Effector memory CD4-positive, alpha-beta T cell (primary cell): ENCODE data around the gene ZFHX3.

Experiments used
- DNase-seq, 3 donors: peaks; one replicate each; pipeline ENCODE4 v3.0.0-alpha.2; 2020
- H3K27ac ChIP-seq: 2 replicates; pipeline ENCODE4 v1.7.0; 2013; ENCODE audit warnings: mild to moderate bottlenecking, low read length, moderate library complexity; ENCODE audit not compliant: insufficient read depth, poor library complexity, severe bottlenecking
- H3K27me3 ChIP-seq: replicated peaks from 2 replicates; pipeline ENCODE4 v1.7.0; 2013; ENCODE audit warnings: mild to moderate bottlenecking, low read length; ENCODE audit not compliant: insufficient read depth, control insufficient read depth, poor library complexity, severe bottlenecking
- H3K36me3 ChIP-seq: 2 replicates; pipeline ENCODE4 v1.7.0; 2013; ENCODE audit warnings: mild to moderate bottlenecking, low read length, moderate library complexity; ENCODE audit not compliant: control insufficient read depth, insufficient read depth
- H3K4me1 ChIP-seq: 2 replicates; pipeline ENCODE4 v1.7.0; 2013; ENCODE audit warnings: low read length, mild to moderate bottlenecking; ENCODE audit not compliant: control insufficient read depth, insufficient read depth, poor library complexity, severe bottlenecking
- H3K4me3 ChIP-seq: 2 replicates; pipeline ENCODE4 v1.7.0; 2013; ENCODE audit warnings: low read length, low read depth, mild to moderate bottlenecking; ENCODE audit not compliant: insufficient read depth, poor library complexity, severe bottlenecking
- H3K9me3 ChIP-seq: 2 replicates; pipeline ENCODE4 v1.7.0; 2013; ENCODE audit warnings: mild to moderate bottlenecking, low read length, moderate library complexity; ENCODE audit not compliant: control insufficient read depth

Gene ZFHX3

DNA sequence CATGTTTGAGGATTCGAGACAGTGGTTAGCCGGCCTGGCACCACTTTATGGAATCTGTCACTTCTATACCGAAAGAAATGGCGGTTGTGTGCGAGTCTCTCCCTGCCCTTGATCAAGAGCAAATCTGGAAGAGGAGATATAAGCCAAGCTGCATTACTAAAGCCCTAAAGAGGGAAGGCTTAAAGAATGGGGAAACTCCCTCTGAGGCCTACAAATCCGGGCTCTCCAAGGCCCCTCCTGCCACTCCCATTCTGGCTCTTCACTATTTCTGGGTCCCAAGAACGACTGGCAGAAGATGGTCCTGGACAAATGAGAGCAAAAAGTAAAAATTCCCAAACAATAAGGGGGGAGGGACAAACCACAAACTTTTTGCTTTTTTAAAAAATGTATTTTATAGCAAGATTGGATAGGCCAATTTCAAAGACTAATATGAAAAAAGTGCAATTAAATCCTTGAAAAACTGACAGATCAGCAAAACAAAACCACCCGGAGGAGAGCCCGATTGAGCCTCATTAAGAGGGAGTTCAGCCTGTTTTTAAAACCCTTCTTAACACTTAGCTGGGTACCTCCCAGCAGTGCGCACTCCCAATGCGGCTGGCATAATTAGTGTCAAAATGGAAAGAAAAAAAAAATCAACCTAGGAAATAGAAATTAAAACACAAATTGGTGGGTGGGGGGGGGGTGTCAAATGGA is 193.5 kb downstream of the ZFHX3 start:
- Histone ChIP-seq H3K4me3 (no peak overlapping the region), H3K27ac (no peak overlapping the region), H3K36me3 (no peaks in the 10 kb centered on the region), H3K27me3 (no peaks in the 10 kb centered on the region), H3K9me3 (no peaks in the 10 kb centered on the region), H3K4me1 (no peaks in the 10 kb centered on the region)
- DNase-seq = no peak

DNA sequence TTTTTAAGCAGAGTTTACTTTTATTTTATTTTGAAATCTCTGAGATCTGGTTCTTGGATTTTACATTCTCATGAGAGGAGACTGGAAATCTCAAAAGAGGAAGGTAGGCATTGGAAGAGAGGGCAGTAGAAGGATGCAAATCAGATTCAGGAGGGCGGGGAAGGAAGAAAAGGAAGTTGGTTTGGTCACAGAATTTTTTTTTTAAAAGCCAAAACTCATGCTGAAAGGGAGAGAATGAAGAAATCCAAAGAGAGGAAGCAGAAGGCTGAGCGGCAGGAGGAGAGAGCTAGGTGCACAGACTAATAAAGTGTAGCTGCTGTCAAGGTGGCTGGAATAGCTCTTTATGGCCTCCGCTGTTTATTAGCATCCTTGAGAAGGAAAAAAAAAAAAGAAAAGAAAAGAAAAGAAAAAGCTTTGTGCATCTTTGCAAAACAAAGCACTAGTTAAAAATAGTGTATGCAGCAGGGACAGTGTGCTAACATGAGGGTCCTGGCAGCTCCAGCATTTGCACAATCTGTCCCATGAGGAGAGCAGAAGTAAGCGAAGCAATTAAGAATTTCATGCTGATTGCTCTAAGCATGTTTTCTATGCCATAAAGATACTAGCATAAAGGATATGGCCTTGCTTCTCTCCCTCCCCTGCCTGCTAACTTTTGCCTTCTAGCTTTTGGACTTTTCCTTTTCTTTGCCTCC is 194.2 kb downstream of the ZFHX3 start:
- Histone ChIP-seq H3K36me3 (no peaks in the 10 kb centered on the region), H3K4me1 (no peaks in the 10 kb centered on the region), H3K4me3 (no peak overlapping the region), H3K9me3 (no peaks in the 10 kb centered on the region), H3K27me3 (no peaks in the 10 kb centered on the region), H3K27ac (no peak overlapping the region)
- no peak for DNase-seq

DNA sequence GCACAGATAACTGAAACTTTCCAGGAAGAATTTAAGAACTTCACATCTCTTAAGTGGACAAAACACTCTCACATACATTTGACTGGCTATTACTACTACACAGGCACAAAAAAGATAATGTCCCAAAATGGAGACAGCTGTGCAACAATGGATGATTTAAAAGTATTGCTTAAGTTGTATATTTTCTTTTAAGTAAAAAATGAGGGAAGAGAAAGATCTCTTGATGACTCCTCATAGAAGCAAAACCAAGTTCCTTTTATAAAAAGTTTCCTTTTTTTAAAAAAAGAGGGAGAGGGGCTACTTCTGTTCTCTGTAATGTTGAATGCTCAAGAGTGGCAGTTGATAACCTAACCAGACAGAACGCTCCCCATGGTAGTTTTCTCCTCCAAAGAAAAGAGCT is 195.5 kb downstream of the ZFHX3 start:
- Histone ChIP-seq H3K4me3 (no peak overlapping the region), H3K27ac (no peak overlapping the region), H3K36me3 (no peaks in the 10 kb centered on the region), H3K4me1 (no peaks in the 10 kb centered on the region), H3K27me3 (no peaks in the 10 kb centered on the region), H3K9me3 (no peaks in the 10 kb centered on the region)
- DNase-seq = no peak

DNA sequence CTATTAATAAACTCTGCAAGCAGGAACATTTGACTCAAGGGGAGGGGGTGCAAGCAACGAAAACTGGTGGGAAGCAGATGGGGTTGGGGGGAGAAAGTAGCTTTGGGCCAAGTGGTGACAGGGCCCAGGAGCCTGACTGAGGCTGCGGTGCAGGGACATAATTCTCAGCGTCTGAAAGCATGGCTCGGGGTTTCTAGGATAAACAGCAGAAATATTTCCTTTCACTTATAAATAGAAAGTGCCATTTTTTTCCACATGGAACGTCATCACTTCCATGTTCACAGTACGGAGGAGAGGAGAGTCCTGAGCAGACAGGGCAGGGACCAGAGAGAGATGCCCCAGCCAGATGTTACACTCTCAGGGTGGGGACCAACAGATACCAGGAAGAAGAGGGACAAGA is 197.1 kb downstream of the ZFHX3 start:
- no peaks in the 10 kb centered on the region for H3K9me3 ChIP-seq
- H3K27ac ChIP-seq = no peak overlapping the region
- H3K36me3 ChIP-seq = no peaks in the 10 kb centered on the region
- no peak for DNase-seq
- no peaks in the 10 kb centered on the region for H3K4me1 ChIP-seq
- no peaks in the 10 kb centered on the region for H3K27me3 ChIP-seq
- H3K4me3 ChIP-seq = no peak overlapping the region

GRCh38 chr16:72850021-72850420 is 197.9 kb downstream of the ZFHX3 start:
- Histone ChIP-seq H3K9me3 (no peaks in the 10 kb centered on the region), H3K4me3 (no peak overlapping the region), H3K27me3 (no peaks in the 10 kb centered on the region), H3K27ac (no peak overlapping the region), H3K36me3 (no peaks in the 10 kb centered on the region), H3K4me1 (no peaks in the 10 kb centered on the region)
- no peak for DNase-seq

GRCh38 chr16:72848759-72849664 is 198.9 kb downstream of the ZFHX3 start:
- DNase-seq = no peak
- Histone ChIP-seq H3K36me3 (no peaks in the 10 kb centered on the region), H3K4me3 (no peak overlapping the region), H3K9me3 (no peaks in the 10 kb centered on the region), H3K27me3 (no peaks in the 10 kb centered on the region), H3K27ac (no peak overlapping the region), H3K4me1 (no peaks in the 10 kb centered on the region)

DNA sequence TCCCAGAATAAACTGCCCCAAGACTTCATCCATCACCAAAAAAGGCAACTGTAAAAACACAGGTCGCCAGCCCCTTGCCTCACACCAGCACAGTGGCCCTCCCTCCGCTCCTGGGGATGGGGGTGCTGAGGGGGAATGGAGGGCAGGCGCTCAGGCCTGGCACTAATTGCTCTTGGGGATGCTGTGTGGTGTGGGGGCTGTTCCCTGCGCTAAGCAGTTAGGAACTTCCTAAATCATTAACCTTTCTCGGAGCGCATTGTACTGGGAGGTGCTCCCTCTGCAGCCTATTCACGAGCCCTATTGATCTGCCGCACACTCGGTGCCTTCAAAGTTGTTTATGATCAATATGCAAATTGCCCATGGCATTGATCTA is 199.9 kb downstream of the ZFHX3 start:
- H3K4me1 ChIP-seq = no peaks in the 10 kb centered on the region
- no peak for DNase-seq
- no peak overlapping the region for H3K27ac ChIP-seq
- H3K36me3 ChIP-seq = no peaks in the 10 kb centered on the region
- H3K9me3 ChIP-seq = no peaks in the 10 kb centered on the region
- no peak overlapping the region for H3K4me3 ChIP-seq
- no peaks in the 10 kb centered on the region for H3K27me3 ChIP-seq

DNA sequence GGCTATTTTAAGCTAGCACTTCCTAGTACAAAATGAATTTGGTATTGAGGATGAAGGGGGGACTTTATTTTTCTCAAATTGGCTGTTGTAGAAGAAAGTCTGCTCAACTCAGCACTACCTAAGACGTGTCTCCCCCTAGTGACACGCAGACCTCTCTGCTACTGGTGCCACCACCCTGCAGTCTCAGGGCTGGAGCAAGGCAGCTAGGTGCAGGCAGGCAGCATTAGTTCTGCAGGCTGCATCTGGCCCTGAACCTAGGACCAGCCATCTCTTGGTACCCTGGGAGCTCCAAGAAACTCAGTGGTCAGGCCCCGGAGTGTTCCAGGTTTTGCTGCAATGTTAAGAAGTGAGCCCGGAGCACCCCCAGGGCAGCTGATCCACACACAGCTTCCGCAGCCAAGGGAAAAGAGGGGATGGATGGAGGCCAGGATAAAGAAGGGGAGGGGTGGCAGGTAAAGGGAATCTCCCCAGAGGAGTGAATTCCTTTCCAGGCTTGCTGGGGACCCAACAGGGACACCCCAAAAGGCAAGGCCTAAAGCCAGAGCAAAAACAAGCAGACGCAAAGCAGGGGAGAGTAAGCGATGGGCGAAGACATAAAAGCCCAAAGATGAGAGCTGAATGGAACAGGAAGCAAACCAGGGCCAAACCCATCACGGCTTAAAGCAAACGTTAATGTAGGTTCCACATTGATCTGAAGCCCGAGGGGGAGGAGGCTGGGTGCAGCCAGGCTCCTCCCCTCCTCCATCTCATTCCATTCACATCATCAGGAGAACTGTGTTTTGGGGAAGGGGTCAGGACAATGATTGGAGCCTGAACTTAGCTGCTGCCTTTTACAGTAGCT is 200.5 kb downstream of the ZFHX3 start:
- no peak for DNase-seq
- Histone ChIP-seq H3K9me3 (no peaks in the 10 kb centered on the region), H3K27ac (no peak overlapping the region), H3K36me3 (no peaks in the 10 kb centered on the region), H3K4me1 (no peaks in the 10 kb centered on the region), H3K27me3 (no peaks in the 10 kb centered on the region), H3K4me3 (no peak overlapping the region)

DNA sequence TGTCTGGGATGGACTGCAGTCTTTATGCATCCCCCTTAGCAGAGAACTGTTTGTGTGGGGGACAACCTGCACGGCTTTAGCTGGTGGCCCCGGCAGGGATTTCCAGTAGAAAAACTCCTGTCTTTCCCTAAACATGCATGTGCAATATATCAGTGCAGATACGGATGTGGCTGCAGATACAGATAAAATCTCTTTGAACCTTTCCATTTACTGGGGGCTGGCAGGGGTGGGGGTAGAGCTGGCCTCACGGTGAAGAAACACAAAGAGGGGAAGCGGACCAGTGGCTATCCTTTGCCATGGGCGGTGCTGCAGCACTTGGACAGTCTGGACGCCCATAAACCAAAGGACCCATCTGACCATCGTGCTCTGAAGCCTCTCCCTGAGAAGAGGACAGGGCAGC is 201.3 kb downstream of the ZFHX3 start:
- Histone ChIP-seq H3K9me3 (no peaks in the 10 kb centered on the region), H3K27ac (no peak overlapping the region), H3K36me3 (no peaks in the 10 kb centered on the region), H3K4me3 (no peak overlapping the region), H3K4me1 (no peaks in the 10 kb centered on the region), H3K27me3 (no peaks in the 10 kb centered on the region)
- no peak for DNase-seq
